Measurements from ENCODE around the gene KRTAP2-2. TPM values are rescaled to one million over a fixed set of nuclear protein-coding genes. Genes with fewer than 3 reads are reported as not detected.
"Not testable (repeated sequence)": the region's sequence is repeated elsewhere in the genome, so short reads cannot be mapped to it uniquely, and the experiment has no call there.

KRTAP2-2 gene
- polyA plus RNA-seq, 1 donor = not detected

- DNase-seq (ENCODE audit: low read depth) = not testable (repeated sequence)
Observed at GRCh38 chr17:41065016-41065689, 10.1 kb upstream of the KRTAP2-2 start.

- no peak for DNase-seq (ENCODE audit: low read depth)
Observed at GRCh38 chr17:41064301-41064700, 9.3 kb upstream of the KRTAP2-2 start.

- DNase-seq (ENCODE audit: low read depth) = no peak
Observed at GRCh38 chr17:41063449-41063848, 8.4 kb upstream of the KRTAP2-2 start.

DNA sequence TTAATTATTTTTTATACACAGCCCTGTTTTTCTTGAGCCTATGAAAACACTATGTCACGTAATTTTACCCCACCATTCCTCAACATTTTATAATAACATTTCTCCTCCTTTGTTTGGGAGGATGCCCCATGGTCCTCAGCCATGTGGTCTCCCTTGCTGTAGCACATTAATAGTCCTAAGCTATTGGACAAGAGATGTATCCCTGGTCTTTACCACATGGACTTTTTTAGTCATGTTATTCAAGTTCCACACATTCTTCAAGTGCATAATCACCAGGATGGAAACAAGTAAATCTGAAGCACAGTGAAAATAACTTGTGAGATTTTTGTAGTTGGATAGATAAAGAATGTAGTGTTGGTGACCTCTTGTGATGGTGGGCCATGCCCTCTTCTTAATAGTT, 6.9 kb upstream of the KRTAP2-2 start:
- DNase-seq (ENCODE audit: low read depth) = no peak

GRCh38 chr17:41060052-41060604, 5.1 kb upstream of the KRTAP2-2 start, which contains the start of gene KRTAP2-3:
TSS of gene KRTAP2-3 (minus strand) at chr17:41060114. CDS start at chr17:41060050, 64 bp downstream.
- DNase-seq (ENCODE audit: low read depth) = no peak

DNA sequence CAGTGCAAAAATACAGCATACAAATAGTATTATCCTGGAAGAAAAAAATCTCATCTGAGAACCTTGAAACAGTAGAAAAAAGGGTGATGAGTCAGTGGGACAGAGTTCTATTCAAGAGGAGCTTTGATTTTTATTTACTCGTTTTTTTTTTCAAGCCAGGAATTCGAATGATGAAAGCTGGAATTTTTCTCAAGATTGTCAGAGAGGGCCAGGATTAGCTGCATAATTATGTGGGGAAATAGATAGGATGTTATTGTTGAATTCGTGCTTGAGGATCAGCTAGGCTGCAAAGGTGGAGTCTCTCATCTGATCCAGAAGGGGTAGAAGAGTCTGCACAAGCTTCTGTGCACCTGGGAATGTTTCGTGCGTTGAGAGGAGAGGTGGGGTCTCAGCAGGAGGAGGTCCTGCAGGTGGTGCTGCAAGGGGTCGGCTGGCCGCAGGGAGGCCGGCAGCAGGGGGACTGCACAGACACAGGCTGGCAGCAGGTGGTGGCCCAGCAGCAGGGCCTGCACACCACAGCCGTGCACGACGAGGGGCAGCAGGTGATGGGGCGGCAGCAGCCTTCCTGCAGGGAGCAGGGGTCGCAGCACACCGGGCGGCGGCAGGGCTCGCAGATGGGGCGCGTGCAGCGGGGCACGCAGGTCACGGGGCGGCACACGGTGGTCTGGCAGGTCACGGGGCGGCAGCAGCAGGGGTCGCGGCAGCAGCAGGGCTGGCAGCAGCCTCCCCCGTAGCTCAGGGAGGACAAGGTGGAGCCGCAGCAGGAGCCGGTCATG, 4.4 kb upstream of the KRTAP2-2 start:
- not testable (repeated sequence) for DNase-seq (ENCODE audit: low read depth)

GRCh38 chr17:41058741-41059140, 3.7 kb upstream of the KRTAP2-2 start:
- no peak for DNase-seq (ENCODE audit: low read depth)

DNA sequence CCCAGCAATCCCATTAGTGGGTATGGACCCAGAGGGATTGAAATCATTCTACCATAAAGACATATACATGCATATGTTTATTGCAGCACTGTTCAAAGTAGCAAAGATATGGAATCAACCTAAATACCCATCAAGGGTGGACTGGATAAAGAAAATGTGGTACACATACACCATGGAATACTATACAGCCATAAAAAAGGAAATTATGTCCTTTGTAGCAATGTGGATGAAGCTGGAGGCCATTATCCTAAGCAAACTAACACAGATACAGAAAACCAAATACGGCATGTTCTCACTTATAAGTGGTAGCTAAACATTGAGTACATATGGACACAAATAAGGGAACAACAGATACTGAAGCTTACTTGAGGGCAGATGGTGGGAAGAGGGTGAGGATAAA, 2.5 kb upstream of the KRTAP2-2 start:
- no peak for DNase-seq (ENCODE audit: low read depth)

DNA sequence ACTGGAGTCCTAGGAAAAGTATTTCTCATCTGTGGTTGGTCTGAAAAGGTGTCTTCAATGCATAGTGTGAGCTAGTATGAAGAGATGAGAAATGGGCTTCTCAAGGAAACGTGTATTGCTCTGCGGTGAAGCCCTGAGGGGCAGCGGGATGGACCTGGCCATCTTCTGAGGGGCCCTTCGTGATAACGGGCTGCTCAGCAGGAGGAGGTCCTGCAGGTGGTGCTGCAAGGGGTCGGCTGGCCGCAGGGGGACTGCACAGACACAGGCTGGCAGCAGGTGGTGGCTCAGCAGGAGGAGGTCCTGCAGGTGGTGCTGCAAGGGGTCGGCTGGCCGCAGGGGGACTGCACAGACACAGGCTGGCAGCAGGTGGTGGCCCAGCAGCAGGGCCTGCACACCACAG, 474 bp downstream of the KRTAP2-2 start:
- DNase-seq (ENCODE audit: low read depth) = not testable (repeated sequence)

GRCh38 chr17:41054025-41054424, 1.0 kb downstream of the KRTAP2-2 start:
- DNase-seq (ENCODE audit: low read depth) = no peak

- DNase-seq (ENCODE audit: low read depth) = no peak
Observed at GRCh38 chr17:41052566-41052965, 2.5 kb downstream of the KRTAP2-2 start.

DNA sequence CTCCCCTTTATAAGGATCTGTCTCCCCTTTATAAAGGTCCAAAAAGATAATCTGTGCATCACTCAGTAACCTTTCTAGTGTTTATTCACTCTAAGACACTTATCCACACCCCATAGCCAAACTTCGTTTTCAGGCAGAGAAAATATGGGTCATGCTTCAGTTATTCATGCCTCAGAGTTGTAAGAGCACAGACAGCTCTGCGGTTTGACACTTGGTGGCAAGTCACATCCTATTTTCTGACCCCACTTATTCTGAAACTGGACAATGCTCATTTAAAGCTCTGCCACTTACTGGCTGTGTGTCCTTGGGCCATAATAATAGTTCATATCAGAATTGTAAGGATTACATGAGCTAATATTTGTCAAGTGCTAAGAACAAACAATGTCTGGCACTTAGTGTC, 5.9 kb downstream of the KRTAP2-2 start:
- DNase-seq (ENCODE audit: low read depth) = no peak

DNA sequence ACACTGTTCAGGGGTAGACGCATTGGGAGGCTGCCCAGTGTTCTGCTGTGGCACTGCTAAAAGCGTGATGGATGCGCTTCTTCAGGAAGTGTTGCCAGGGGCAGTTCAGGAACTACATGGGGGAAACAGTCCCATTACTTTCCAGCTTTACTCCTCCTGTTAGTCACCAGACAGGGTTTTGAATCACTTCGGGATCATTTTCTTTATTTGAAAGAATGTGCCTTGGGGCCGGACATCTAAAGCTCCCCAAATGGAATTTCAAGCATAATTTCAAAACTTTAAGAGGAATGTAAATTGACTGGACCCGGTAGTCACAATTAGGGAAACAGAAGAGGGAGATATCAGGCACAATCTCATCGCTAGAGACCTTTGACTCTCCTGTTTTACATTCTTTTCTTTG, 6.6 kb downstream of the KRTAP2-2 start:
- DNase-seq (ENCODE audit: low read depth) = no peak

DNA sequence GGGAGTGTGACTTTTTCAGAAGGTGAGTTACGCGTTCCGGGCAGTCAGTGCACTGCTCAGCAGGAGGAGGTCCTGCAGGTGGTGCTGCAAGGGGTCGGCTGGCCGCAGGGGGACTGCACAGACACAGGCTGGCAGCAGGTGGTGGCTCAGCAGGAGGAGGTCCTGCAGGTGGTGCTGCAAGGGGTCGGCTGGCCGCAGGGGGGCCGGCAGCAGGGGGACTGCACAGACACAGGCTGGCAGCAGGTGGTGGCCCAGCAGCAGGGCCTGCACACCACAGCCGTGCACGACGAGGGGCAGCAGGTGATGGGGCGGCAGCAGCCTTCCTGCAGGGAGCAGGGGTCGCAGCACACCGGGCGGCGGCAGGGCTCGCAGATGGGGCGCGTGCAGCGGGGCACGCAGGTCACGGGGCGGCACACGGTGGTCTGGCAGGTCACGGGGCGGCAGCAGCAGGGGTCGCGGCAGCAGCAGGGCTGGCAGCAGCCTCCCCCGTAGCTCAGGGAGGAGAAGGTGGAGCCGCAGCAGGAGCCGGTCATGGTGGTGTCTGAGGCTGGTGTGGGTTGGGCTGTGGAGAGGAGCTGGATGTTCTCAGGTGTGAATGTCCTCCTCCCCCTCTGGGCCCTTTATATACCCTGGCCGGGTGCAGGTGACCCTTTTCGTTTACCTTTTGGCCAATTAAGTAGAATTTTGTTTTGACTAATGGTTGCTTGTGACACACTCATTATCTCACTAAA, 8.1 kb downstream of the KRTAP2-2 start, which contains the start of gene KRTAP2-1:
TSS of gene KRTAP2-1 (minus strand) at position 582 of the 731 bp plus-strand sequence. CDS start at position 533, 49 bp downstream.
- DNase-seq (ENCODE audit: low read depth) = not testable (repeated sequence)

DNA sequence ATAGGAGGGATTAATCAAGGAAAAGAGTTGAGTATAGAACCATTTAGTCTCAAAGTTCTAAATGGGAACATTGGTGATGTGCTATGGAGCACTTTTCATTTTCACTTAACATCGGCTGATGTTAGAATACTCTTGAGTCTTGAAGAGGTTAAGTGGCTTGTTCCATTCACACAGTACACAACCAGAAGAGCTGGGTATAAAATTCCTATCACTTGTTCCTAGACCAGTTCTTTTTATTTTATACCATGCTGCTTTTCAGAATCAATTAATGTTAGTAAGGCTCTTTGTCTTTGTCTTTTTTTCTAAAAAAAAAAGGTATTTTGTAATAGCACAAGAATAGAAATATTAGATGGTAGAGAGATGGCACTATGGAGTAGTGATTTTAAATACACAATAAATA, 12.1 kb downstream of the KRTAP2-2 start:
- no peak for DNase-seq (ENCODE audit: low read depth)

DNA sequence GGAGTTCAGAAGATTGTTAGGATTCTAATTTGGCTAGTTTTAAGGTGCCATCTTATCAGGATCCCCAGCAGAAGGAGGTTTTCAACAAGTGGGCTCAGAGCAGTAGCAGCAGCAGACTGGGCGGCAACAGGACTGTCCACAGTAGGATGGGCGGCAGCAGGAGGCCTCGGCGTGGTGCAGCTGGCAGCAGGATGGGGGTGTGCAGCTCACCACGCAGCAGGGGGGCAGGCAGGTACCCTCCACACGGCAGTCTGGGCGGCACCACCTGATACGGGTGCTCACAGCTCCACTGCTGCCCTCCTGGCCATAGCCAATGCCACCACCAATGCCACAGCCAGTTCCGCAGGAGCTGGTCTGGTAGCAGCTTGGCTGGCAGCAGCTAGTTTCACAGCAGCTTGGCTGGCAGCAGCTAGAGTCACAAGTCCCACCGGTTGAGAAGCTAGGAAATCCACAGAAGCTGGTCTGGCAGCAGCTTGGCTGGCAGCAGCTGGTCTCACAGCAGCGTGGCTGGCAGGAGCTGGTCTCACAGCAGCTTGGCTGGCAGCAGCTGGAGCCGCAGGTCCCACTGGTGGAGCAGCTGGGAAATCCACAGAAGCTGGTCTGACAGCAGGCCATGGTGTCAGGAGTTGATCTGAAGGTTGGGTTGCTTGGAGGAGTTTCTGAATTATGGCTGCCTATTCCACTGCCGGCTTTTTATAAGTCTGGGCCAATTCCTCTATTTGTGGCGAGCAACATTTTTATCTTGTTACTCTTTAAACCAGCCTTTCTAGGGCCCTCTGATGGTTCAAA, 14.1 kb downstream of the KRTAP2-2 start, which contains the start of gene KRTAP1-1:
TSS of gene KRTAP1-1 (minus strand) at position 668 of the 789 bp plus-strand sequence. CDS start at position 615, 53 bp downstream.
- not testable (repeated sequence) for DNase-seq (ENCODE audit: low read depth)

- DNase-seq (ENCODE audit: low read depth) = no peak
Observed at GRCh38 chr17:41037853-41038350, 17.1 kb downstream of the KRTAP2-2 start.

DNA sequence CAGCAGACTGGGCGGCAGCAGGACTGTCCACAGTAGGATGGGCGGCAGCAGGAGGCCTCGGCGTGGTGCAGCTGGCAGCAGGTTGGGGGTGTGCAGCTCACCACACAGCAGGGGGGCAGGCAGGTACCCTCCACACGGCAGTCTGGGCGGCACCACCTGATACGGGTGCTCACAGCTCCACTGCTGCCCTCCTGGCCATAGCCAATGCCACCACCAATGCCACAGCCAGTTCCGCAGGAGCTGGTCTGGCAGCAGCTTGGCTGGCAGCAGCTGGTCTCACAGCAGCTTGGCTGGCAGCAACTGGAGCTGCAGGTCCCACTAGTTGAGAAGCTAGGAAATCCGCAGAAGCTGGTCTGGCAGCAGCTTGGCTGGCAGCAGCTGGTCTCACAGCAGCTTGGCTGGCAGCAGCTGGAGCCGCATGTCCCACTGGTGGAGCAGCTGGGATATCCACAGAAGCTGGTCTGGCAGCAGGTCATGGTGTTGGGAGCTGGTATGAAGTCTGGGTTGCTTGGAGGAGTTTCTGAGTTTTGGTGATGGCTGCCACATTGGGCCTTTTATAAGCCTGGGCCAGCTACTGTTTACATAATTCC, 20.6 kb downstream of the KRTAP2-2 start, which contains the start of gene KRTAP1-3:
TSS of gene KRTAP1-3 (minus strand) at position 529 of the 590 bp plus-strand sequence. CDS start at position 476, 53 bp downstream.
- DNase-seq (ENCODE audit: low read depth) = not testable (repeated sequence)

- DNase-seq (ENCODE audit: low read depth) = no peak
Observed at GRCh38 chr17:41029633-41030245, 25.3 kb downstream of the KRTAP2-2 start, which contains the start of gene KRTAP1-4. TSS of gene KRTAP1-4 (minus strand) at chr17:41030195. CDS start at chr17:41030078, 117 bp downstream.
